Keratinocyte (primary cell): ENCODE data around the gene ARL4C. TPM values are rescaled to one million over a fixed set of nuclear protein-coding genes. Genes with fewer than 3 reads are reported as not detected.

ENCODE experiments used
- DNase-seq: peaks from one replicate; pipeline ENCODE4 v3.0.0-alpha.2; 2011; ENCODE audit warnings: low read depth, missing footprints, low spot score
- FAIRE-seq: peaks from 2 replicates; lab custom pipeline; 2011; peaks lifted over from hg19 to GRCh38; lab: Jason Lieb, UNC
- H2AFZ ChIP-seq: 2 replicates; pipeline ENCODE4 v1.6.0; 2012; ENCODE audit warnings: low read length, control low read depth, inconsistent platforms; ENCODE audit not compliant: control insufficient read depth
- H3K27ac ChIP-seq: 2 replicates; pipeline ENCODE4 v1.5.1; 2011; ENCODE audit warnings: low read length; ENCODE audit not compliant: control insufficient read depth, insufficient read depth
- H3K27me3 ChIP-seq: 3 replicates; pipeline ENCODE4 v1.6.0; 2011; ENCODE audit warnings: low read length; ENCODE audit not compliant: control insufficient read depth, insufficient read depth; ENCODE audit errors: extremely low read depth
- H3K36me3 ChIP-seq, 2 experiments: 2 replicates in 1 of 2; 3 replicates in 1 of 2; pipeline ENCODE4 v1.5.1; 2011; ENCODE audit warnings: low read length in 2 of 2, mild to moderate bottlenecking in 1 of 2; ENCODE audit not compliant: control insufficient read depth in 2 of 2, insufficient read depth in 2 of 2; ENCODE audit errors: extremely low read depth in 1 of 2
- H3K4me1 ChIP-seq: 3 replicates; pipeline ENCODE4 v1.5.1; 2011; ENCODE audit warnings: low read length; ENCODE audit not compliant: control insufficient read depth, insufficient read depth; ENCODE audit errors: extremely low read depth
- H3K4me2 ChIP-seq: 3 replicates; pipeline ENCODE4 v1.6.0; 2011; ENCODE audit warnings: low read depth, low read length; ENCODE audit not compliant: control insufficient read depth, insufficient read depth; ENCODE audit errors: extremely low read depth
- H3K4me3 ChIP-seq, 3 experiments: fragments of 200-600 bp in 1 of 3; sonication (generic) in 1 of 3; 2 replicates in 2 of 3; 3 replicates in 1 of 3; pipeline ENCODE4 v1.5.1; 2011 to 2016; ENCODE audit warnings: low read length in 3 of 3, mild to moderate bottlenecking in 3 of 3, control low read depth in 2 of 3, inconsistent platforms in 1 of 3, low read depth in 1 of 3, mixed read lengths in 1 of 3, mixed run types in 1 of 3, moderate library complexity in 1 of 3; ENCODE audit not compliant: control insufficient read depth in 2 of 3, insufficient read depth in 2 of 3; ENCODE audit errors: extremely low read depth in 1 of 3
- H3K79me2 ChIP-seq: 2 replicates; pipeline ENCODE4 v1.6.0; 2012; ENCODE audit warnings: low read length; ENCODE audit not compliant: control insufficient read depth, insufficient read depth
- H3K9ac ChIP-seq: 3 replicates; pipeline ENCODE4 v1.6.0; 2011; ENCODE audit warnings: low read length; ENCODE audit not compliant: control insufficient read depth, insufficient read depth; ENCODE audit errors: extremely low read depth
- H3K9me1 ChIP-seq: 3 replicates; pipeline ENCODE4 v1.6.0; 2011; ENCODE audit warnings: low read length; ENCODE audit not compliant: control insufficient read depth, insufficient read depth; ENCODE audit errors: extremely low read depth
- H3K9me3 ChIP-seq: 2 replicates; pipeline ENCODE4 v1.5.1; 2012; ENCODE audit warnings: low read depth, low read length; ENCODE audit not compliant: control insufficient read depth
- H4K20me1 ChIP-seq: 3 replicates; pipeline ENCODE4 v1.6.0; 2011; ENCODE audit warnings: low read length; ENCODE audit not compliant: control insufficient read depth, insufficient read depth; ENCODE audit errors: extremely low read depth
- CTCF ChIP-seq, 3 experiments: IDR thresholded peaks in 1 of 3; conservative IDR thresholded peaks in 1 of 3; optimal IDR thresholded peaks in 1 of 3; 2 replicates in 2 of 3; 3 replicates in 1 of 3; pipeline versions ENCODE3 to v1.5.1; 2011; ENCODE audit warnings: low read length in 3 of 3, mild to moderate bottlenecking in 3 of 3, moderate library complexity in 2 of 3, control low read depth in 1 of 3, inconsistent platforms in 1 of 3; ENCODE audit not compliant: insufficient read depth in 2 of 3; ENCODE audit errors: extremely low read depth in 1 of 3
- EZH2 ChIP-seq: IDR thresholded peaks from one replicate; pipeline ENCODE4 v1.6.1; 2012; ENCODE audit warnings: inconsistent platforms, mild to moderate bottlenecking, low read length, moderate library complexity
- dilution Hi-C: fragments of 300-500 bp; cut with MboI; formaldehyde crosslinking; loops from one replicate; pipeline ENCODE4 v1.7.0; 2020; ENCODE audit warnings: low sequenced_read_pairs; ENCODE audit not compliant: extremely low pct_ligation_motif_present
- polyA plus RNA-seq, 5 experiments: library from polyadenylated mRNA; depleted of rRNA in 3 of 5; stranded (reverse) in 3 of 5; stranded (forward) in 1 of 5; unstranded in 1 of 5; fragments of >200 nt; gene quantifications; 1 replicate in 1 of 5; 2 replicates in 3 of 5; 3 replicates in 1 of 5; pipeline versions ENCODE4 v1.2.1 to v1.2.3, GENCODE V29; 2011 to 2012; ENCODE audit warnings: missing spikeins in 2 of 5, low read depth in 1 of 5, low replicate concordance in 1 of 5

ARL4C gene
- polyA plus RNA-seq, 1 donor (not counting 4 experiments of a cell fraction or from before 2014, with no cell fraction given), result 79.5 TPM

DNA sequence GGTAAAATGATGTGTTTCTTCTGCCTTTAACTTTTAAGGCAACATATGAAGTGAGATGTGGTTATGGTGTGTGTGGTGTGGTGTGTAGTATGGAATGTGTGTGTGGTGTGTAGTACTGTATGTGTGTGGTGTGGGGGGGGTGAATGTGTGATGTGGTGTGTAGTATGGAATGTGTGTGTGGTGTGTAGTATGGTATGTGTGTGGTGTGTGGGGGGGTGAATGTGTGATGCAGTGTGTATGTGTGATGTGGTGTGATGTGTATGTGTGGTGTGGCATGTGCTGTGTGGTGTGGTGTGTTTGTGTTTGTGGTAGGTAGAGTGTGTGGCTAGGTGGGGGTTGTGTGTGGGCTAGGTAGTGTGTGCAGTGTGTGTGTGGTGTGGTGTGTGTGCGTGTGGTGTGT, 17.2 kb upstream of the ARL4C start:
- H4K20me1 ChIP-seq, result no peaks in the 10 kb centered on the region
- H3K27ac ChIP-seq, result no peak overlapping the region
- no peaks in the 10 kb centered on the region for H3K36me3 ChIP-seq
- no peak overlapping the region for H3K9ac ChIP-seq
- H2AFZ ChIP-seq, result no peak overlapping the region
- FAIRE-seq (no peak), DNase-seq (no peak)
- no peaks in the 10 kb centered on the region for H3K27me3 ChIP-seq
- H3K79me2 ChIP-seq, result no peaks in the 10 kb centered on the region
- dilution Hi-C loops, result loop anchor here (25.0 kb wide), 1 partner anchor 552 kb away; no protein-coding TSS in a partner anchor
- H3K4me3 ChIP-seq, result no peak overlapping the region
- H3K9me1 ChIP-seq, result no peaks in the 10 kb centered on the region
- H3K4me1 ChIP-seq, result no peaks in the 10 kb centered on the region
- no peak overlapping the region for H3K4me2 ChIP-seq
- TF ChIP-seq EZH2 (no peak), CTCF (optimal IDR thresholded peaks at IDR 0.05 in 1 of 3, IDR thresholded peaks at IDR 0.05 in 1 of 3, conservative IDR thresholded peaks at IDR 0.05 in 1 of 3; ENCODE audit: extremely low read depth in 1 of 3, insufficient read depth in 2 of 3, low read length in 3 of 3) (no peak)
- H3K9me3 ChIP-seq, result no peaks in the 10 kb centered on the region

- no peak for DNase-seq
- Histone ChIP-seq H3K79me2 (no peaks in the 10 kb centered on the region), H3K27me3 (no peaks in the 10 kb centered on the region), H2AFZ (no peak overlapping the region), H3K4me3 (no peak overlapping the region), H4K20me1 (no peaks in the 10 kb centered on the region), H3K27ac (no peak overlapping the region), H3K9ac (no peak overlapping the region), H3K36me3 (no peaks in the 10 kb centered on the region), H3K4me2 (no peak overlapping the region), H3K9me1 (no peaks in the 10 kb centered on the region), H3K9me3 (no peaks in the 10 kb centered on the region), H3K4me1 (no peaks in the 10 kb centered on the region)
- no peak for FAIRE-seq
- TF ChIP-seq CTCF (optimal IDR thresholded peaks at IDR 0.05 in 1 of 3, IDR thresholded peaks at IDR 0.05 in 1 of 3, conservative IDR thresholded peaks at IDR 0.05 in 1 of 3; ENCODE audit: extremely low read depth in 1 of 3, insufficient read depth in 2 of 3, low read length in 3 of 3) (no peak), EZH2 (no peak)
- dilution Hi-C loops, result loop anchor here (25.0 kb wide), 1 partner anchor 551 kb away; no protein-coding TSS in a partner anchor
Measured at GRCh38 chr2:234512884-234513669, 16.2 kb upstream of the ARL4C start.
